ENCODE results near the gene GSTM3.
"Not testable (repeated sequence)": the region's sequence is repeated elsewhere in the genome, so short reads cannot be mapped to it uniquely, and the experiment has no call there.

The GSTM3 gene

DNA sequence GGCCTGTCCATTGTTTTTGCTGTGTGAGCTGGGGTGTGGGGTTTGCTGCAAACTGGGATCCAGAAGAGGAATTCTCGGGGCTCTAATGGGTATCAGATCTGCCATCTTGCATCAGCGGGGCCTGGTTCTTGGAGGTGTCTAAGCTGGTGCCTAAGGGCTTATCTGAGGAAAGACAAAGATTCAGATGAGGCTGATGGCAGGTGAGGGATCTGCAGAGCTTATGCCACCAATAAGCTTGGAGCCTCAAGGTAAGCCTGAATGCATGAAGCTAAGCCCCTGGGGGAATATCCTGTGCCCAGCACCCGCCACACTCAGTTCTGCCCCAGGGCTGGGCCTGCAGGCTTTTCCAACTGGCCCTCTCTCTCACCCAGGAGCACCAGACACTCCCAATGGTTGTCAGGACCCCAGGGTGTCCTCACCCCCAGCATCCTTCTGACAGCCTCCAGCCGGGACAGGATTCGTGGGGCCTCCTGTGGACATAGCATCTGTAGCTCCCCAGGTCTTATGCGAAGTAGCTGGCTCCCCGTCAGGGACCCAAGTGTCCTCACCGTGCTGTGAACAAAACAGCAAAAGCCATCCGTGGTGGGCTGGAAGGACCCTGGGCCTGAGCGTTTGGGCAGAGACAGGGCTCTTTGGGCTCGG is 9.5 kb upstream of the GSTM3 start:
- no peak overlapping the region for H3K27ac ChIP-seq (ENCODE audit: low read length)
- no peak overlapping the region for H3K4me3 ChIP-seq (ENCODE audit: low read length)
- no peak for DNase-seq (ENCODE audit: low read depth, low spot score)
- H3K4me1 ChIP-seq (ENCODE audit: control insufficient read depth, insufficient read depth, low read length): no peaks in the 10 kb centered on the region
- H3K27me3 ChIP-seq (ENCODE audit: control insufficient read depth, insufficient read depth, low read length): no peaks in the 10 kb centered on the region
- no peaks in the 10 kb centered on the region for H3K36me3 ChIP-seq (ENCODE audit: control insufficient read depth, insufficient read depth, low read length)
- H3K9me3 ChIP-seq (ENCODE audit: control insufficient read depth, insufficient read depth, low read length): no peaks in the 10 kb centered on the region
- no CpG with 5 or more reads among the region's 11 CpGs for WGBS (ENCODE audit: insufficient coverage, insufficient read length)

DNA sequence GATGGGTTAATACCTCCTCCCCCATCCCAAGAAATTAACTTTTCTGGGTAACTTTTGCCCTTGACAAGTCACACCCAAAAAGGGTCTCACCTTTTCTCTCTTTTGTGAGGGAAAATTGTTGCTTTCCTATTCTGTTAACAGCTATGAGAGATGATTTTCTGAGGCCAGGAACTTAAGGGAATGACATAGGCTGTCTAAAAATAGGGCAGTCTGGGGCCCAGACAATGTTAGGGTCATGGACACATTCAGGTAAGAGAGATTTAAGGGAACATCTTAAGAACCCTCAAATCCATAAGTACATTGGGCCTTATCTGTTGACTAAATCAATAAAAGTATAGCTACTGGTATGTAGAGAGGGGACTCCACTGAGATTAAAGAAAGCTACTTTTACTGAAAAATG is 8.4 kb upstream of the GSTM3 start:
- Histone ChIP-seq H3K36me3 (ENCODE audit: control insufficient read depth, insufficient read depth, low read length) (no peaks in the 10 kb centered on the region), H3K27ac (ENCODE audit: low read length) (no peak overlapping the region), H3K4me3 (ENCODE audit: low read length) (no peak overlapping the region), H3K4me1 (ENCODE audit: control insufficient read depth, insufficient read depth, low read length) (no peaks in the 10 kb centered on the region), H3K27me3 (ENCODE audit: control insufficient read depth, insufficient read depth, low read length) (no peaks in the 10 kb centered on the region), H3K9me3 (ENCODE audit: control insufficient read depth, insufficient read depth, low read length) (no peaks in the 10 kb centered on the region)
- no peak for DNase-seq (ENCODE audit: low read depth, low spot score)

DNA sequence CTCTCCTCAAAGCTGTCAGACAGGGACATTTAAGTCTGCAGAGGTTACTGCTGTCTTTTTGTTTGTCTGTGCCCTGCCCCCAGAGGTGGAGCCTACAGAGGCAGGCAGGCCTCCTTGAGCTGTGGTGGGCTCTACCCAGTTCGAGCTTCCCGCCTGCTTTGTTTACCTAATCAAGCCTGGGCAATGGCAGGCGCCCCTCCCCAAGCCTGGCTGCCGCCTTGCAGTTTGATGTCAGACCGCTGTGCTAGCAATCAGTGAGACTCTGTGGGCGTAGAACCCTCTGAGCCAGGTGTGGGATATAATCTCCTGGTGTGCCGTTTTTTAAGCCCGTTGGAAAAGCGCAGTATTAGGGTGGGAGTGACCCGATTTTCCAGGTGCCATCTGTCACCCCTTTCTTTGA is 7.5 kb upstream of the GSTM3 start:
- H3K27me3 ChIP-seq (ENCODE audit: control insufficient read depth, insufficient read depth, low read length); DNase-seq (ENCODE audit: low read depth, low spot score); H3K4me1 ChIP-seq (ENCODE audit: control insufficient read depth, insufficient read depth, low read length); H3K9me3 ChIP-seq (ENCODE audit: control insufficient read depth, insufficient read depth, low read length); H3K27ac ChIP-seq (ENCODE audit: low read length); H3K36me3 ChIP-seq (ENCODE audit: control insufficient read depth, insufficient read depth, low read length); H3K4me3 ChIP-seq (ENCODE audit: low read length): not testable (repeated sequence)
- WGBS (ENCODE audit: insufficient coverage, insufficient read length): no CpG with 5 or more reads among the region's 10 CpGs

DNA sequence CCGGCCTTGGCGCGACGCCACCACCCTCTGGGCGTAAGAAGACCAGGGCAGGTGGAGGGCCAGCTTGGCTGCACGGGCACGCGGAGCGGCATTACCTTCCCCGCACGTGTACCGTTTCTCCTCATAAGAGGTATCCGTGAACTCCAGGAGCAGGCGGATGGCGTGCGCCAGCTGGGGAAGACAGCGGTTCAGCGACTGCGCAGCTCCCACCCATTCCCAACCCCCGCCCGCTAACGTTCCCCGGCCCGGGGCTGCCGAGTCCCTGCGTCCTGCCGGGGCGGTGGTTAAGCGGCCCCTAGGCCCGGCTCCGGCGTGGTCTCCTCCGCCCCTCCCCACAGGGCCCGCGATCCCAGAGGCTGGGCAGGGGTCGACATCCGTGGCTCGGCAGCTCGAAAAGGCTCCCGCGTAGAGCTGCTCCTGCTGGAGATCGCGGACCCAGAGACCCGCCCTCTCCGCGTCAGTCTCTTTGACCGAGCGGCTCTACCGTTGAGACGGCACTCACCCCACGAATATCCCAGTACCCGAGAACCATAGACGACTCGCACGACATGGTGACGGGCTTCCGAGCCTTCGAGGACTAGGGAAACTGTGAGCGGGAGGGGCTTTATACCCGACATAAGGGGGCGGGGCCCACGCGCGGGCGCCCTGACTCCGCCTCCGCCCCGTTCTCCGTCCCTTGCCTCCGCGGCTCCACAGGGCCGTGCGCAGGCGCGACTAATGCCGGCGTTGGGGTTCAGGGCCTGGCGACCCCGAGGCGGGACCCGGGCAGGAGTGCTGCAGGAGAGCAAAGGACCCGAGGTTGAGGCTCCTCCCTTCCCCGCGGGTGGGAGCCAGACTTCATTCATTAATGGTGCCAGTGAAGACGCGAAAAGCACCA is 862 bp downstream of the GSTM3 start:
- Histone ChIP-seq H3K36me3 (ENCODE audit: control insufficient read depth, insufficient read depth, low read length) (no peaks in the 10 kb centered on the region), H3K27ac (ENCODE audit: low read length) (no peak overlapping the region), H3K27me3 (ENCODE audit: control insufficient read depth, insufficient read depth, low read length) (peaks cover 15% of the 10 kb centered on the region), H3K4me1 (ENCODE audit: control insufficient read depth, insufficient read depth, low read length) (peaks cover 4% of the 10 kb centered on the region), H3K4me3 (ENCODE audit: low read length) (peak overlapping the region; percentile 59; the same call in 1 of the 2 replicates), H3K9me3 (ENCODE audit: control insufficient read depth, insufficient read depth, low read length) (no peaks in the 10 kb centered on the region)
- peak; percentile 39 for DNase-seq (ENCODE audit: low read depth, low spot score)
- no CpG with 5 or more reads among the region's 86 CpGs for WGBS (ENCODE audit: insufficient coverage, insufficient read length)

DNA sequence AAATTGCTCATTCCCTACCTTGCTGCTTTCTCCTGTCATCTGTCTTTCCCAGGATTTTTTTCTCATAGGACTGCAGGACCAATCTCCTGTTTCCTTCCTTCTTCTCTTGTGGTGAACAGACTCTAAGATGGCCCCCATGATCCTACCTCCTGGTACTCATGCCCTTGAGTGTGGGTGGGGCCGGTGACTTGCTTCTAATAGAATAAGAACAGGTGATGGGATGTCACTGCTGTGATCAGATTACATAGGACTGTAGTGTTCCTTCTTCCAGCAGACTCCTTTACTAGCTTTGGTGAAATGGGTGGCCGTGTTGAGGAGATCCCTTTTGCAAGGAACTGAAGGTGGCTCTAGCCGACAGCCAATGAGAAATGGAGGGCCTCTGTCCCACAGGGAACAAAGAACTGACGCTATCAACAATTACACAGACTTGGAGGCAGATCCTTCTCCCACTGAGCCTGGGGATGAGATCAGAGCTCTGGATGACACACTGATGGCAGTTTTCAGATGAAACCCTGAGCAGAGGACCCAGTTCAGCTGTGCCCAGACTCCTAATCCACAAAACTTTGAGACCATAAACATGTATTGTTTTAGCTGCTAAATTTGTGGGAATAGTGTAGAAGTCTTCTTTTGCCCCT is 7.5 kb downstream of the GSTM3 start:
- Histone ChIP-seq H3K27ac (ENCODE audit: low read length) (no peak overlapping the region), H3K4me1 (ENCODE audit: control insufficient read depth, insufficient read depth, low read length) (no peaks in the 10 kb centered on the region), H3K36me3 (ENCODE audit: control insufficient read depth, insufficient read depth, low read length) (no peaks in the 10 kb centered on the region), H3K4me3 (ENCODE audit: low read length) (no peak overlapping the region), H3K9me3 (ENCODE audit: control insufficient read depth, insufficient read depth, low read length) (no peaks in the 10 kb centered on the region), H3K27me3 (ENCODE audit: control insufficient read depth, insufficient read depth, low read length) (peaks cover 4% of the 10 kb centered on the region; the same call in 1 of the 2 replicates)
- WGBS (ENCODE audit: insufficient coverage, insufficient read length): no CpG with 5 or more reads among the region's 4 CpGs
- DNase-seq (ENCODE audit: low read depth, low spot score): no peak

DNA sequence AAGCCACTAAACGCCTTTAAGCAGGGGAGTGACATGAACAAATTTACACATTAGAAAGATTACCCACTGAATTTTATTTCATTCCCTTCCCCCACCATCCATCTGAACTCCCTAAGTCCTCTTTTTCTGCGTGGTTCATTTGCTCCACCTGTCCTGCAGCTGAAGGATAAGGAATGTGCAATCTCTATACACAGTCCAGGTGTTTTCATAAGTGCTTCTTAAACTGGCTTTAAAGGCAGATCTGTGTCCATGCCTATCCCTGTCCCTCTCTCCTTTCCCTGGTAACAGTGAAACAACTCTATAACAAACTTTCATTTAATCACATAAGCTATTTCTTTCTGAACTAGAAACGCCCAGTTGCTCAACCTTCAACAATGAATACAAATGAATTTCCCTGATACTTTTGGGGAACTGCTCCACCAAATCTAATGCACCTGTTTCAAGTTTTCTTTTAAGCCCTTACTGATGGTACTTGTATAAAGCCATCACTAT is 8.4 kb downstream of the GSTM3 start:
- 100% methylated on average over 1 of the region's 3 CpGs for WGBS (ENCODE audit: insufficient coverage, insufficient read length)
- Histone ChIP-seq H3K9me3 (ENCODE audit: control insufficient read depth, insufficient read depth, low read length) (no peaks in the 10 kb centered on the region), H3K4me1 (ENCODE audit: control insufficient read depth, insufficient read depth, low read length) (no peaks in the 10 kb centered on the region), H3K36me3 (ENCODE audit: control insufficient read depth, insufficient read depth, low read length) (no peaks in the 10 kb centered on the region), H3K27me3 (ENCODE audit: control insufficient read depth, insufficient read depth, low read length) (no peaks in the 10 kb centered on the region), H3K4me3 (ENCODE audit: low read length) (no peak overlapping the region), H3K27ac (ENCODE audit: low read length) (no peak overlapping the region)
- no peak for DNase-seq (ENCODE audit: low read depth, low spot score)

DNA sequence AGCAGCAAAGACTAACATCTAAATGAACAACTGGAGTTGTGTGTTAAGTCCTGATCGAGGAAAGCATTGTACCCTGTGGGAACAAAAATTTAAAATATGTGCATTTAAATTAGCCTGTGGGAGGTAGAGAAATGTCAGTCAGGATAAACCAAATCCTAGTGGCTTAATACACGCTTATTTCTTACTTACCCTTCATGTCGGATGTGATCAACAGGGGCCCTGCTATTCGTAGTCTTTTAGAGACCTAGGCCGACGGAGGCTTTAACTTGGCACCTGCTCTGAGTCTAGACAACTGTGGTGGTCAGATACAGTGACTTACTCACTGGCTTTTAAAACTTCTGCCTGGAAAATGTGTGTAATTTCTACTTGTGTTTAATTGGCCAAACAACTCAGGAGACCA is 10.2 kb downstream of the GSTM3 start:
- DNase-seq (ENCODE audit: low read depth, low spot score): no peak
- WGBS (ENCODE audit: insufficient coverage, insufficient read length): no CpG with 5 or more reads among the region's 6 CpGs
- Histone ChIP-seq H3K36me3 (ENCODE audit: control insufficient read depth, insufficient read depth, low read length) (no peaks in the 10 kb centered on the region), H3K27ac (ENCODE audit: low read length) (no peak overlapping the region), H3K27me3 (ENCODE audit: control insufficient read depth, insufficient read depth, low read length) (no peaks in the 10 kb centered on the region), H3K4me3 (ENCODE audit: low read length) (no peak overlapping the region), H3K9me3 (ENCODE audit: control insufficient read depth, insufficient read depth, low read length) (no peaks in the 10 kb centered on the region), H3K4me1 (ENCODE audit: control insufficient read depth, insufficient read depth, low read length) (no peaks in the 10 kb centered on the region)

DNA sequence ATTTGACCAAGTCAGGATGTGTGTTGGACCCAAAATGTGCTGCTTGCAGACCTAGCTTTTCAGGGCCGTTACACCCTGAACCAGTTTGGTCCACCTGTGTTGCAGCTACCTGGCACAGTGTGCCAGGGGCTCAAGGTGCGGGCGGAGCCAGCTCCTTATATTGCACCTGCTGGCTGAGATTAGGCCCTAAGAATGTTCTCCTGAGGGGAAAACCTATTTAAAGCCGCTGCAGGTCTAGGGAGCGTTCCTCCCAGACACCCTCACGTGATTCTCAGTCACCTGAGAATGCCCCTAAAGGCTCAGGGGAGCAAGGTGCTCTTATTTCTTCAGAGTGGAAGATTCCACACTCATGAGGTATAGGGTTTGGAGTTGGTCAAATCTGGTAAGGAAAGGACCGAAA is 12.0 kb downstream of the GSTM3 start:
- H3K9me3 ChIP-seq (ENCODE audit: control insufficient read depth, insufficient read depth, low read length): no peaks in the 10 kb centered on the region
- no peak overlapping the region for H3K27ac ChIP-seq (ENCODE audit: low read length)
- no peak for DNase-seq (ENCODE audit: low read depth, low spot score)
- H3K4me3 ChIP-seq (ENCODE audit: low read length): no peak overlapping the region
- no peaks in the 10 kb centered on the region for H3K4me1 ChIP-seq (ENCODE audit: control insufficient read depth, insufficient read depth, low read length)
- WGBS (ENCODE audit: insufficient coverage, insufficient read length): no CpG with 5 or more reads among the region's 7 CpGs
- H3K27me3 ChIP-seq (ENCODE audit: control insufficient read depth, insufficient read depth, low read length): no peaks in the 10 kb centered on the region
- H3K36me3 ChIP-seq (ENCODE audit: control insufficient read depth, insufficient read depth, low read length): no peaks in the 10 kb centered on the region

DNA sequence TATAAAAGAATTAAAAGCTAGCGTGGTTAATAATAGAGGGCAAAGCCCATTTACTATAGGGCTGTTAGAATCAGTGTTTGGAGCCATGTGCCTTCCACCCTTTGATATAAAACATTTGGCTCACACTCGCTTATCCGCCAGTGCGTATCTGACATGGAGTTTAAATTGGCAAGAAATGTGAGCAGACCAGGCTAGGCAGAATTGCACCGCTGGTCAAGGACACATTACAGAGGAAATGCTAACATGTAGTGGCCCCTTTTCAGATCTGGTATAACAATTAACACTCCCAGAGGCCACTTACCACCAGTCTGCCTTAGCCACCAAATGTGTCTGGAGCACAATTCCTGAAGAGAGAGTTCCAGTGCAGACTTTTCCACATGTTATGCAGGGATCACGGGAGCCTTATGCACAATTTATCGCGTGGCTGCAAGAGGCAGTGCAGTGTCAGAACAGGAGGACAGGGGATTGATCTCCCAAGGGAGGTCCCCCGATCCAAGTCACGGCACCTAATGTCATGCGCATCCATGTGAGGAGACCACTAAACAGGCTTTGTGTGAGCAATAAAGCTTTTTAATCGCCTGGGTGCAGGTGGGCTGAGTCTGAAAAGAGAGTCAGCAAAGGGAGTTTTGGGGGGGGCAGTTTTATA is 14.0 kb downstream of the GSTM3 start:
- no peak overlapping the region for H3K27ac ChIP-seq (ENCODE audit: low read length)
- H3K36me3 ChIP-seq (ENCODE audit: control insufficient read depth, insufficient read depth, low read length): no peaks in the 10 kb centered on the region
- no peaks in the 10 kb centered on the region for H3K9me3 ChIP-seq (ENCODE audit: control insufficient read depth, insufficient read depth, low read length)
- no peak for DNase-seq (ENCODE audit: low read depth, low spot score)
- H3K4me3 ChIP-seq (ENCODE audit: low read length): no peak overlapping the region
- no peaks in the 10 kb centered on the region for H3K4me1 ChIP-seq (ENCODE audit: control insufficient read depth, insufficient read depth, low read length)
- WGBS (ENCODE audit: insufficient coverage, insufficient read length): no CpG with 5 or more reads among the region's 12 CpGs
- no peaks in the 10 kb centered on the region for H3K27me3 ChIP-seq (ENCODE audit: control insufficient read depth, insufficient read depth, low read length)

DNA sequence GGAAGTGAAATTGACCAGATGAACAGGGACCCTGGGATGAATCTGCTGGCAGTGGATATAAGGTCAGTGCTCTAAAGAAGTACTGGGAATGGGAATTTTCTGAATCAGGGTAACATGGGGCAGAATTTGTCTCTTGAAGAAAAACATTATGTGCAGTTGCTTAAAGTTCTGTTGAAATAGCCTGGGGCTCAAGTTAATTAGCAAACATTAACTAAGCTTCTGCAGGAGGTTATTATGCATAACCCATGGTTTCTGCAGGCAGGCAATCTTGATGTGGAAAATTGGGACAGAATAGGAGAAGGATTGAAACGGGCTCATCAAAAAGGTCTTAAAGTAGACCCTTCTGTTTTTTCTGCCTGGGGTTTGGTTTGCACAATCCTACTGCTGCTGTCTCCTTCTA is 14.8 kb downstream of the GSTM3 start:
- Histone ChIP-seq H3K27me3 (ENCODE audit: control insufficient read depth, insufficient read depth, low read length) (no peaks in the 10 kb centered on the region), H3K9me3 (ENCODE audit: control insufficient read depth, insufficient read depth, low read length) (no peaks in the 10 kb centered on the region), H3K36me3 (ENCODE audit: control insufficient read depth, insufficient read depth, low read length) (no peaks in the 10 kb centered on the region), H3K27ac (ENCODE audit: low read length) (no peak overlapping the region), H3K4me1 (ENCODE audit: control insufficient read depth, insufficient read depth, low read length) (no peaks in the 10 kb centered on the region), H3K4me3 (ENCODE audit: low read length) (no peak overlapping the region)
- WGBS (ENCODE audit: insufficient coverage, insufficient read length): no CpG with 5 or more reads among the region's 1 CpG
- no peak for DNase-seq (ENCODE audit: low read depth, low spot score)

All from iPS DF 6.9 (cell line).